Kidney glomerular epithelial cell (primary cell): ENCODE data around the gene HMOX2.

Source experiments
- DNase-seq: peaks from one replicate; lab custom pipeline; 2025; lab: John Stamatoyannopoulos, UW

HMOX2 gene

GRCh38 chr16:4525069-4525468 is 48.9 kb downstream of the HMOX2 start:
- no peak for DNase-seq

- no peak for DNase-seq
Observed at GRCh38 chr16:4525634-4526277, 49.6 kb downstream of the HMOX2 start.

- no peak for DNase-seq
Observed at GRCh38 chr16:4529085-4530060, 53.2 kb downstream of the HMOX2 start.

- no peak for DNase-seq
Observed at GRCh38 chr16:4531811-4532210, 55.6 kb downstream of the HMOX2 start.

- DNase-seq = no peak
Observed at GRCh38 chr16:4532238-4532637, 56.0 kb downstream of the HMOX2 start.

GRCh38 chr16:4533490-4533889 is 57.3 kb downstream of the HMOX2 start:
- no peak for DNase-seq

- DNase-seq = no peak
Observed at GRCh38 chr16:4534151-4534790, 58.1 kb downstream of the HMOX2 start.

GRCh38 chr16:4535627-4536108 is 59.5 kb downstream of the HMOX2 start:
- no peak for DNase-seq

GRCh38 chr16:4536391-4537106 is 60.4 kb downstream of the HMOX2 start:
- no peak for DNase-seq

GRCh38 chr16:4537376-4538343 is 61.5 kb downstream of the HMOX2 start:
- no peak for DNase-seq

- peak; percentile 86 for DNase-seq
Observed at GRCh38 chr16:4538350-4539235, 62.4 kb downstream of the HMOX2 start, which contains the start of gene CDIP1. Gene CDIP1 (minus strand): TSS chr16:4538773. CDS start chr16:4514130, 24,643 bp downstream.

GRCh38 chr16:4539716-4540284 is 63.6 kb downstream of the HMOX2 start:
- DNase-seq = no peak

- no peak for DNase-seq
Observed at GRCh38 chr16:4544473-4544872, 68.3 kb downstream of the HMOX2 start.

GRCh38 chr16:4548124-4548523 is 71.9 kb downstream of the HMOX2 start:
- no peak for DNase-seq

- DNase-seq = no peak
Observed at GRCh38 chr16:4550591-4550990, 74.4 kb downstream of the HMOX2 start.

GRCh38 chr16:4552541-4552940 is 76.3 kb downstream of the HMOX2 start:
- no peak for DNase-seq

- DNase-seq = no peak
Observed at GRCh38 chr16:4556112-4556511, 79.9 kb downstream of the HMOX2 start, which contains the start of gene C16orf96. Gene C16orf96 (plus strand): TSS chr16:4556340. CDS start chr16:4556490, 150 bp downstream.

GRCh38 chr16:4556580-4556979 is 80.4 kb downstream of the HMOX2 start:
- DNase-seq = no peak

GRCh38 chr16:4557973-4558372 is 81.8 kb downstream of the HMOX2 start:
- no peak for DNase-seq
